HG03045 (cell line): ENCODE results near the gene EYS.
"Not testable (repeated sequence)": the region's sequence is repeated elsewhere in the genome, so short reads cannot be mapped to it uniquely, and the experiment has no call there.

ENCODE experiments used
- ATAC-seq: cut with Tn5 transposase; IDR thresholded peaks from one replicate; pipeline ENCODE4 v1.9.1; 2021; ENCODE audit warnings: mild to moderate bottlenecking, moderate library complexity; ENCODE audit not compliant: unreplicated experiment

The EYS gene

GRCh38 chr6:64103480-64103879 is 1603.5 kb downstream of the EYS start:
- ATAC-seq = no peak

GRCh38 chr6:64100702-64101303 is 1606.2 kb downstream of the EYS start:
- no peak for ATAC-seq

GRCh38 chr6:64090352-64090751 is 1616.7 kb downstream of the EYS start:
- no peak for ATAC-seq

GRCh38 chr6:64085126-64085525 is 1621.9 kb downstream of the EYS start:
- ATAC-seq = no peak

GRCh38 chr6:64084185-64084663 is 1622.8 kb downstream of the EYS start:
- ATAC-seq = no peak

- ATAC-seq = no peak
Observed at GRCh38 chr6:64083261-64083660, 1623.8 kb downstream of the EYS start.

GRCh38 chr6:64081453-64081852 is 1625.6 kb downstream of the EYS start:
- ATAC-seq = no peak

GRCh38 chr6:64074981-64075380 is 1632.0 kb downstream of the EYS start:
- ATAC-seq = no peak

- no peak for ATAC-seq
Observed at GRCh38 chr6:64072686-64073085, 1634.3 kb downstream of the EYS start.

GRCh38 chr6:64064919-64065318 is 1642.1 kb downstream of the EYS start:
- no peak for ATAC-seq

GRCh38 chr6:64062960-64063683 is 1643.9 kb downstream of the EYS start:
- no peak for ATAC-seq

- no peak for ATAC-seq
Observed at GRCh38 chr6:64054861-64055260, 1652.2 kb downstream of the EYS start.

- ATAC-seq = no peak
Observed at GRCh38 chr6:64050590-64050989, 1656.4 kb downstream of the EYS start.

- ATAC-seq = no peak
Observed at GRCh38 chr6:64049736-64050135, 1657.3 kb downstream of the EYS start.

GRCh38 chr6:64046746-64047208 is 1660.2 kb downstream of the EYS start:
- ATAC-seq = no peak

GRCh38 chr6:64041373-64041772 is 1665.7 kb downstream of the EYS start:
- no peak for ATAC-seq

GRCh38 chr6:64040113-64040512 is 1666.9 kb downstream of the EYS start:
- no peak for ATAC-seq

- ATAC-seq = no peak
Observed at GRCh38 chr6:64037427-64037826, 1669.6 kb downstream of the EYS start.

- no peak for ATAC-seq
Observed at GRCh38 chr6:64034910-64035655, 1671.9 kb downstream of the EYS start.

GRCh38 chr6:64034291-64034690 is 1672.7 kb downstream of the EYS start:
- ATAC-seq = no peak

GRCh38 chr6:64030950-64031618 is 1675.9 kb downstream of the EYS start:
- not testable (repeated sequence) for ATAC-seq
